Mesenchymal stem cell (in vitro differentiated cells and primary cell): ENCODE results near the gene MMS22L.

Experiments used
- DNase-seq: peaks from one replicate; pipeline ENCODE4 v3.0.0-alpha.2; 2013
- H2AFZ ChIP-seq: one replicate; pipeline ENCODE4 v1.6.1; 2013; ENCODE audit warnings: low read depth, mild to moderate bottlenecking, control low read depth, inconsistent platforms, low read length, moderate library complexity
- H2AK5ac ChIP-seq: 2 replicates; pipeline ENCODE4 v1.6.1; 2013; ENCODE audit warnings: low read length, moderate library complexity, mild to moderate bottlenecking, inconsistent platforms; ENCODE audit not compliant: severe bottlenecking
- H2BK120ac ChIP-seq: one replicate; pipeline ENCODE4 v1.6.1; 2013; ENCODE audit warnings: low read depth, mild to moderate bottlenecking, inconsistent platforms, low read length, moderate library complexity
- H2BK12ac ChIP-seq, 2 experiments: one replicate each; pipeline ENCODE4 v1.6.1; 2013; ENCODE audit warnings: inconsistent platforms in 2 of 2, low read length in 2 of 2, mild to moderate bottlenecking in 2 of 2, moderate library complexity in 2 of 2, control low read depth in 1 of 2
- H2BK15ac ChIP-seq: one replicate; pipeline ENCODE4 v1.6.1; 2013; ENCODE audit warnings: mild to moderate bottlenecking, low read depth, inconsistent platforms; ENCODE audit not compliant: poor library complexity, severe bottlenecking
- H2BK5ac ChIP-seq: 2 replicates; pipeline ENCODE4 v1.6.1; 2013; ENCODE audit warnings: low read depth, mild to moderate bottlenecking, low read length, control low read depth, inconsistent platforms; ENCODE audit not compliant: poor library complexity, severe bottlenecking
- H3K14ac ChIP-seq, 2 experiments: one replicate each; pipeline ENCODE4 v1.6.1; 2013; ENCODE audit warnings: inconsistent platforms in 2 of 2, low read length in 2 of 2, control low read depth in 1 of 2, mild to moderate bottlenecking in 1 of 2, moderate library complexity in 1 of 2
- H3K18ac ChIP-seq, 2 experiments: one replicate each; pipeline ENCODE4 v1.6.1; 2013; ENCODE audit warnings: inconsistent platforms in 2 of 2, low read length in 2 of 2, control low read depth in 1 of 2, low read depth in 1 of 2, mild to moderate bottlenecking in 1 of 2
- H3K23ac ChIP-seq, 2 experiments: one replicate each; pipeline ENCODE4 v1.6.1; 2013; ENCODE audit warnings: inconsistent platforms in 2 of 2, low read length in 2 of 2, mild to moderate bottlenecking in 2 of 2, moderate library complexity in 2 of 2, control low read depth in 1 of 2
- H3K27ac ChIP-seq: 2 replicates; pipeline ENCODE4 v1.5.1; 2013; ENCODE audit warnings: mild to moderate bottlenecking, moderate library complexity, low read length, control low read depth, inconsistent platforms; ENCODE audit not compliant: poor library complexity, severe bottlenecking
- H3K27me3 ChIP-seq, 2 experiments: 2 replicates each; pipeline versions ENCODE4 v1.6.1 to v1.7.0; 2013; ENCODE audit warnings: low read length in 2 of 2, mild to moderate bottlenecking in 2 of 2, moderate library complexity in 2 of 2, control low read depth in 1 of 2, inconsistent platforms in 1 of 2; ENCODE audit not compliant: control insufficient read depth in 1 of 2, insufficient read depth in 1 of 2
- H3K36me3 ChIP-seq, 2 experiments: 2 replicates each; pipeline versions ENCODE4 v1.6.1 to v1.7.0; 2013; ENCODE audit warnings: low read length in 2 of 2, control low read depth in 1 of 2, inconsistent platforms in 1 of 2, low read depth in 1 of 2, mild to moderate bottlenecking in 1 of 2; ENCODE audit not compliant: insufficient read depth in 2 of 2, control insufficient read depth in 1 of 2
- H3K4ac ChIP-seq, 2 experiments: one replicate each; pipeline ENCODE4 v1.6.1; 2013; ENCODE audit warnings: inconsistent platforms in 2 of 2, low read length in 2 of 2, mild to moderate bottlenecking in 2 of 2, moderate library complexity in 2 of 2, control low read depth in 1 of 2, low read depth in 1 of 2
- H3K4me1 ChIP-seq: 2 replicates; pipeline ENCODE4 v1.6.1; 2013; ENCODE audit warnings: low read depth, low read length, control low read depth; ENCODE audit not compliant: control insufficient read depth, insufficient read depth
- H3K4me2 ChIP-seq: 2 replicates; pipeline ENCODE4 v1.6.1; 2013; ENCODE audit warnings: low read length, mild to moderate bottlenecking, inconsistent platforms; ENCODE audit not compliant: poor library complexity, severe bottlenecking
- H3K4me3 ChIP-seq, 2 experiments: 2 replicates each; pipeline versions ENCODE4 v1.5.1 to v1.7.0; 2013; ENCODE audit warnings: low read length in 2 of 2, mild to moderate bottlenecking in 2 of 2, control low read depth in 1 of 2, low read depth in 1 of 2; ENCODE audit not compliant: insufficient read depth in 1 of 2
- H3K79me1 ChIP-seq: replicated peaks from 2 replicates; pipeline ENCODE4 v1.6.1; 2013; ENCODE audit warnings: mild to moderate bottlenecking, control low read depth, low read length, inconsistent platforms; ENCODE audit not compliant: poor library complexity, severe bottlenecking
- H3K9ac ChIP-seq: 2 replicates; pipeline ENCODE4 v1.7.0; 2013; ENCODE audit warnings: mild to moderate bottlenecking, low read length, moderate library complexity
- H3K9me3 ChIP-seq: 2 replicates; pipeline ENCODE4 v1.7.0; 2013; ENCODE audit warnings: mild to moderate bottlenecking, low read length; ENCODE audit not compliant: control insufficient read depth
- H4K8ac ChIP-seq: one replicate; pipeline ENCODE4 v1.6.1; 2013; ENCODE audit warnings: inconsistent platforms, mild to moderate bottlenecking, low read length, moderate library complexity
- H4K91ac ChIP-seq: one replicate; pipeline ENCODE4 v1.6.1; 2013; ENCODE audit warnings: mild to moderate bottlenecking, low read length, inconsistent platforms
- WGBS: methylation state at CpG from one replicate; pipeline ENCODE4 v1.1.7; 2013; ENCODE audit warnings: mixed read lengths; 5-methylcytosine and 5-hydroxymethylcytosine counted together

MMS22L gene

DNA sequence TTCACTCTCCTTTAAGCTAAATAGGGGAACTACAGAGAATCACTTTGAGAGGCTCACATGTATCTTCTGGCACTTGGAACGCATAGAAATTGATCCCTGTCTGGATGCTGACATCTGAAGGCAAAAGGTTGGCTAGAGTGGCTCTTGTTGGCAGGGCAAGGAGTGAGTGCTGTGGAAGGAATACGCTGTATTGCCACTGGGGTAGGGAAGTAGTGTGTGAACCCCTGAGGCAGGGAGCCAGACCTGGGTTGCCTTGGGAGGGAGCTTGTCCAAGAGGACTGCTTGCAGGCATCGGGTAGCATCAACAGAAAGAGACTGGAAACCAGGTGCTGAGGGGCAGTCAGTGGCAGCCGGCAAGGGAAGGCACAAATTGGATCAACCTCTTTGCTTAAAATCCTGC, 8.9 kb upstream of the MMS22L start:
- WGBS, result 91% methylated on average over 4 of the region's 4 CpGs
- Histone ChIP-seq H2BK5ac (no peak overlapping the region), H3K27me3 (no peaks in the 10 kb centered on the region), H2AFZ (no peak overlapping the region), H2BK120ac (no peak overlapping the region), H2BK12ac (peak overlapping the region in 1 of 2 experiments; percentile 27), H4K8ac (peak overlapping the region; percentile 5), H3K4ac (no peak overlapping the region), H3K23ac (no peak overlapping the region), H3K4me1 (no peaks in the 10 kb centered on the region), H4K91ac (peak overlapping the region; percentile 64), H3K27ac (no peak overlapping the region), H3K4me3 (no peak overlapping the region), H3K4me2 (no peak overlapping the region), H2AK5ac (no peak overlapping the region), H3K9me3 (peaks cover 4% of the 10 kb centered on the region), H3K14ac (no peak overlapping the region), H3K9ac (no peak overlapping the region), H3K36me3 (no peaks in the 10 kb centered on the region), H2BK15ac (no peak overlapping the region), H3K18ac (peak overlapping the region; percentile 5 to 73), H3K79me1 (no peaks in the 10 kb centered on the region)
- no peak for DNase-seq

DNA sequence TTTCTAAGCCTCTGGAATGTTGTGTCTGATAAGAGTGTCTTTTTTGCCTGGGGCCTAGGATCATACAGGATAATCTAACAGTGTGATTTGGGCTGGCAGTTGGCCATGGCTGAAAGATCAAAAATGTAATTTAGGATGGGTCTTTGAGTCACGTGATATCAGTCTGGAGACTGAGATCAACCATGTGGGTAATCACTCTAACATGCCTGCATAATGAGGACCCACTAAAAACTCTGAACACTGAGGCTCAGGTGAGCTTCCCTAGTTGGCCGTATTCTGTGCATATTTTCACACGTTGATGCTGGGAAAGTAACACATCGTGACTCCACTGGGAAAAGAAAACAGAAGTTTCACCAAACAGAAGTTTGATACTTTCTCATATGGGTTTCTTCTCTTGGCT, 6.3 kb upstream of the MMS22L start:
- no peak overlapping the region for H2BK5ac ChIP-seq
- no peak overlapping the region for H4K91ac ChIP-seq
- no peaks in the 10 kb centered on the region for H3K4me1 ChIP-seq
- H3K14ac ChIP-seq, result no peak overlapping the region
- no peak overlapping the region for H3K4ac ChIP-seq
- no peak overlapping the region for H4K8ac ChIP-seq
- no peak overlapping the region for H3K4me2 ChIP-seq
- no peak overlapping the region for H3K18ac ChIP-seq
- H3K4me3 ChIP-seq, result no peak overlapping the region
- no peak for DNase-seq
- H3K9me3 ChIP-seq, result peaks cover 4% of the 10 kb centered on the region
- H2BK12ac ChIP-seq, result no peak overlapping the region
- H3K36me3 ChIP-seq, result no peaks in the 10 kb centered on the region
- H2BK120ac ChIP-seq, result no peak overlapping the region
- H3K23ac ChIP-seq, result no peak overlapping the region
- 94% methylated on average over 3 of the region's 4 CpGs for WGBS
- no peak overlapping the region for H2BK15ac ChIP-seq
- no peak overlapping the region for H3K27ac ChIP-seq
- H2AK5ac ChIP-seq, result no peak overlapping the region
- H3K9ac ChIP-seq, result no peak overlapping the region
- no peaks in the 10 kb centered on the region for H3K27me3 ChIP-seq
- no peaks in the 10 kb centered on the region for H3K79me1 ChIP-seq
- no peak overlapping the region for H2AFZ ChIP-seq

- Histone ChIP-seq H2BK15ac (no peak overlapping the region), H4K91ac (no peak overlapping the region), H3K9ac (no peak overlapping the region), H3K4me1 (no peaks in the 10 kb centered on the region), H3K36me3 (no peaks in the 10 kb centered on the region), H3K23ac (no peak overlapping the region), H3K18ac (no peak overlapping the region), H3K79me1 (no peaks in the 10 kb centered on the region), H2BK120ac (no peak overlapping the region), H2AFZ (no peak overlapping the region), H3K27ac (no peak overlapping the region), H2BK5ac (no peak overlapping the region), H4K8ac (no peak overlapping the region), H2AK5ac (no peak overlapping the region), H3K4me2 (no peak overlapping the region), H3K27me3 (no peaks in the 10 kb centered on the region), H3K4ac (no peak overlapping the region), H3K14ac (no peak overlapping the region), H2BK12ac (no peak overlapping the region), H3K4me3 (no peak overlapping the region), H3K9me3 (peaks cover 4% of the 10 kb centered on the region)
- DNase-seq, result peak; percentile 40
Observed at GRCh38 chr6:97288188-97288587, 5.2 kb upstream of the MMS22L start.

DNA sequence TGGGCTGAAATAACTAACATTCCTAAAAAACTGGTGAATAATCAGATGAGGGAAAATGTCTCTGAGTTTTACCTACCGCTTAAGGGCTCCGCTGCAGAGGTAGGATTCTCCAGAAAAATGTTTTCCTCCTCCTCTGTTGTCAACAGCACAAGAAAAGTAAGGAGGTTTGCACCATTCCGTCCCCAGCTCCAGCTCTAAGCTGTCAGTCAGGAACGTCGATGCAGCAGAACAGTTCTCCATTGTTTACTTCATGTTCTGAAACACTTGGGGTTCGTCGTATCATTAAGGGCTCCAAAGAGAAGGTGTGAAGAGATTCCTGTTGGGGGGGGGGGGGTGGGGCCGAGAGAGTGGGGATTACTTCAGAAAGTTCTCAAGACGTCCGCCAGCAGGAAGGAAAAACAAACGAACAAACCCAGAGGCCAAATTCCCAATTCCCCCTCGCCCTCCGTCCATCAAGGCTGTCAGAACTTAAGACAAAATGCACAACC, 734 bp downstream of the MMS22L start:
- Histone ChIP-seq H2BK15ac (no peak overlapping the region), H3K9me3 (no peaks in the 10 kb centered on the region), H3K4ac (no peak overlapping the region), H4K91ac (no peak overlapping the region), H2BK120ac (peak overlapping the region; percentile 5), H2BK12ac (no peak overlapping the region), H3K4me1 (no peaks in the 10 kb centered on the region), H3K14ac (no peak overlapping the region), H3K4me3 (peak overlapping the region; percentile 98 to 99), H3K27ac (peak overlapping the region; percentile 25), H3K9ac (peak overlapping the region; percentile 93), H2BK5ac (no peak overlapping the region), H3K36me3 (peaks cover 0 to 12% of the 10 kb centered on the region in 2 experiments), H2AFZ (no peak overlapping the region), H4K8ac (no peak overlapping the region), H3K23ac (no peak overlapping the region), H3K4me2 (peak overlapping the region; percentile 92), H3K18ac (peak overlapping the region in 1 of 2 experiments; percentile 75), H3K27me3 (no peaks in the 10 kb centered on the region), H3K79me1 (peaks cover 2% of the 10 kb centered on the region), H2AK5ac (no peak overlapping the region)
- under 1% methylated on average over 13 of the region's 13 CpGs for WGBS
- DNase-seq, result no peak
